ENCODE measurements around the gene EHMT1. TPM values are rescaled to one million over a fixed set of nuclear protein-coding genes. Genes with fewer than 3 reads are reported as not detected.

EHMT1 gene
- total and polyA plus RNA-seq, 2 of the 13 experiments (the other 11 are each of a cell fraction or from before 2014, with no cell fraction given) = 23.0 to 27.1 TPM

GRCh38 chr9:137866226-137867141, 247.7 kb downstream of the EHMT1 start (continued):
- TF ChIP-seq, protein P1, sequence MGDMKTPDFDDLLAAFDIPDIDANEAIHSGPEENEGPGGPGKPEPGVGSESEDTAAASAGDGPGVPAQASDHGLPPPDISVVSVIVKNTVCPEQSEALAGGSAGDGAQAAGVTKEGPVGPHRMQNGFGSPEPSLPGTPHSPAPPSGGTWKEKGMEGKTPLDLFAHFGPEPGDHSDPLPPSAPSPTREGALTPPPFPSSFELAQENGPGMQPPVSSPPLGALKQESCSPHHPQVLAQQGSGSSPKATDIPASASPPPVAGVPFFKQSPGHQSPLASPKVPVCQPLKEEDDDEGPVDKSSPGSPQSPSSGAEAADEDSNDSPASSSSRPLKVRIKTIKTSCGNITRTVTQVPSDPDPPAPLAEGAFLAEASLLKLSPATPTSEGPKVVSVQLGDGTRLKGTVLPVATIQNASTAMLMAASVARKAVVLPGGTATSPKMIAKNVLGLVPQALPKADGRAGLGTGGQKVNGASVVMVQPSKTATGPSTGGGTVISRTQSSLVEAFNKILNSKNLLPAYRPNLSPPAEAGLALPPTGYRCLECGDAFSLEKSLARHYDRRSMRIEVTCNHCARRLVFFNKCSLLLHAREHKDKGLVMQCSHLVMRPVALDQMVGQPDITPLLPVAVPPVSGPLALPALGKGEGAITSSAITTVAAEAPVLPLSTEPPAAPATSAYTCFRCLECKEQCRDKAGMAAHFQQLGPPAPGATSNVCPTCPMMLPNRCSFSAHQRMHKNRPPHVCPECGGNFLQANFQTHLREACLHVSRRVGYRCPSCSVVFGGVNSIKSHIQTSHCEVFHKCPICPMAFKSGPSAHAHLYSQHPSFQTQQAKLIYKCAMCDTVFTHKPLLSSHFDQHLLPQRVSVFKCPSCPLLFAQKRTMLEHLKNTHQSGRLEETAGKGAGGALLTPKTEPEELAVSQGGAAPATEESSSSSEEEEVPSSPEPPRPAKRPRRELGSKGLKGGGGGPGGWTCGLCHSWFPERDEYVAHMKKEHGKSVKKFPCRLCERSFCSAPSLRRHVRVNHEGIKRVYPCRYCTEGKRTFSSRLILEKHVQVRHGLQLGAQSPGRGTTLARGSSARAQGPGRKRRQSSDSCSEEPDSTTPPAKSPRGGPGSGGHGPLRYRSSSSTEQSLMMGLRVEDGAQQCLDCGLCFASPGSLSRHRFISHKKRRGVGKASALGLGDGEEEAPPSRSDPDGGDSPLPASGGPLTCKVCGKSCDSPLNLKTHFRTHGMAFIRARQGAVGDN (CRISPR knock-in tag; IDR thresholded peaks at IDR 0.05) = no peak
- TF ChIP-seq ZNF292 (CRISPR knock-in tag; IDR thresholded peaks at IDR 0.05; ENCODE audit: borderline replicate concordance, low read depth) = no peak

- H3K36me3 ChIP-seq (replicated peaks in 1 of 2; ENCODE audit: control insufficient read depth in 1 of 2, insufficient read depth in 2 of 2, low read length in 2 of 2) = no peaks in the 10 kb centered on the region
- intact Hi-C loops (cut with micrococcal nuclease; ENCODE audit: unreplicated experiment) (no loop called here), in situ Hi-C loops (cut with HindIII; ENCODE audit: extremely low pct_ligation_motif_present, low pct_unique_long_range_greater_than_20kb) (no loop called here)
- CTCF ChIA-PET (ENCODE audit: low intra/inter-chr PET ratio, low total read pairs) = no interaction called here
- H2AFZ ChIP-seq (ENCODE audit: low read length) = no peak overlapping the region
- ATAC-seq = no peak
- POLR2A ChIA-PET = no interaction called here
- WGBS (ENCODE audit: low lambda C conversion rate) = 25% methylated on average over 3 of the region's 3 CpGs
- no peak overlapping the region for H3K9ac ChIP-seq (ENCODE audit: insufficient read depth, low read depth, low read length)
- no peaks in the 10 kb centered on the region for H3K79me2 ChIP-seq (ENCODE audit: insufficient read depth, low read length)
- FAIRE-seq = no peak
- TF ChIP-seq HMGXB3 (CRISPR knock-in tag; IDR thresholded peaks at IDR 0.05; ENCODE audit: borderline replicate concordance) = no peak
- TF ChIP-seq, protein P2, sequence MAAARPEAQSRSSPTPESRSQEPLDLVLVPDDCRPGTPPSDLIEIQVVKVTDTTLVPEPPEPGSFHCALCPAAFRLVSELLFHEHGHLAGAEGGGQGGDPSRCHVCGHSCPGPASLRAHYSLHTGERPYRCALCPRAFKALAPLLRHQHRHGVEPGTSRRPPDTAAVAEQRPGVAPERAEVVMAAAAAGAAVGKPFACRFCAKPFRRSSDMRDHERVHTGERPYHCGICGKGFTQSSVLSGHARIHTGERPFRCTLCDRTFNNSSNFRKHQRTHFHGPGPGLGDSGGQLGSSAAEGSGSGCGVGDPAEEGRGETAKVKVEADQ (CRISPR knock-in tag; IDR thresholded peaks at IDR 0.05; ENCODE audit: borderline replicate concordance) = no peak
- peak; percentile 84; the same call in 1 of the 2 replicates for TF ChIP-seq PCBP1 (IDR thresholded peaks at IDR 0.05; ENCODE audit: borderline replicate concordance, low read depth, low read length)
- peak; percentile 96 for TF ChIP-seq HNRNPK (IDR thresholded peaks at IDR 0.05; ENCODE audit: low read depth, low read length, poor library complexity, severe bottlenecking)
- no peak overlapping the region for H3K4me3 ChIP-seq (replicated peaks in 1 of 3; ENCODE audit: insufficient read depth in 1 of 3, low read depth in 2 of 3, low read length in 3 of 3)
- no peak for DNase-seq (ENCODE audit: low spot score)
- no peak overlapping the region for H3K27ac ChIP-seq (ENCODE audit: extremely low read length, insufficient read depth, low read length)
- H3K4me2 ChIP-seq (ENCODE audit: low read depth, low read length) = no peak overlapping the region
- peaks cover 0 to 19% of the 10 kb centered on the region in 2 experiments; a peak in 1 of 5 replicates for H3K27me3 ChIP-seq (ENCODE audit: control insufficient read depth in 1 of 2, insufficient read depth in 2 of 2, low read length in 2 of 2)
- H3K4me1 ChIP-seq (ENCODE audit: insufficient read depth, low read length) = no peaks in the 10 kb centered on the region
- no peaks in the 10 kb centered on the region for H4K20me1 ChIP-seq (ENCODE audit: insufficient read depth, low read length)
- H3K9me3 ChIP-seq (ENCODE audit: low read length) = no peaks in the 10 kb centered on the region
- BruUV-seq (replicated peaks) = no TSS peak
Observed at GRCh38 chr9:137870432-137870831, 251.6 kb downstream of the EHMT1 start.

All from HepG2 (cell line).